ENCODE data around the gene LYSMD3. TPM values are rescaled to one million over a fixed set of nuclear protein-coding genes. Genes with fewer than 3 reads are reported as not detected.
"Not testable (repeated sequence)": the region's sequence is repeated elsewhere in the genome, so short reads cannot be mapped to it uniquely, and the experiment has no call there.

The LYSMD3 gene
- 6.5 and 8.6 TPM in 2 replicates for total RNA-seq

GRCh38 chr5:90529194-90529938 is at the start of gene LYSMD3:
LYSMD3 (minus strand) TSS chr5:90529584; CDS start chr5:90525289, 4,295 bp downstream.
- no peak for DNase-seq (ENCODE audit: low read depth)

GRCh38 chr5:90576566-90576965 is 47.2 kb upstream of the LYSMD3 start:
- not testable (repeated sequence) for H3K4me3 ChIP-seq (ENCODE audit: low read depth, low read length); DNase-seq (ENCODE audit: low read depth)

More at GRCh38 chr5:90529194-90529938, at the start of gene LYSMD3:
- TF ChIP-seq CTCF (conservative IDR thresholded peaks at IDR 0.05; ENCODE audit: low read depth, low read length) = no peak
- H3K4me3 ChIP-seq (ENCODE audit: low read depth, low read length) = peak within 1 kb of the TSS; percentile 99

GRCh38 chr5:90575712-90576111 is 46.3 kb upstream of the LYSMD3 start:
- no peak for DNase-seq (ENCODE audit: low read depth)
- H3K4me3 ChIP-seq (ENCODE audit: low read depth, low read length) = no peak overlapping the region
- no peak for TF ChIP-seq CTCF (conservative IDR thresholded peaks at IDR 0.05; ENCODE audit: low read depth, low read length)

GRCh38 chr5:90571147-90571773 is 41.9 kb upstream of the LYSMD3 start:
- TF ChIP-seq CTCF (conservative IDR thresholded peaks at IDR 0.05; ENCODE audit: low read depth, low read length) = no peak
- no peak overlapping the region for H3K4me3 ChIP-seq (ENCODE audit: low read depth, low read length)
- DNase-seq (ENCODE audit: low read depth) = no peak

GRCh38 chr5:90570034-90570433 is 40.6 kb upstream of the LYSMD3 start:
- no peak for TF ChIP-seq CTCF (conservative IDR thresholded peaks at IDR 0.05; ENCODE audit: low read depth, low read length)
- DNase-seq (ENCODE audit: low read depth) = no peak
- H3K4me3 ChIP-seq (ENCODE audit: low read depth, low read length) = no peak overlapping the region

- no peak for DNase-seq (ENCODE audit: low read depth)
- TF ChIP-seq CTCF (conservative IDR thresholded peaks at IDR 0.05; ENCODE audit: low read depth, low read length) = no peak
Observed at GRCh38 chr5:90569084-90569483, 39.7 kb upstream of the LYSMD3 start.

GRCh38 chr5:90565491-90565890 is 36.1 kb upstream of the LYSMD3 start:
- no peak for TF ChIP-seq CTCF (conservative IDR thresholded peaks at IDR 0.05; ENCODE audit: low read depth, low read length)
- DNase-seq (ENCODE audit: low read depth) = no peak
- H3K4me3 ChIP-seq (ENCODE audit: low read depth, low read length) = no peak overlapping the region

More at GRCh38 chr5:90569084-90569483, 39.7 kb upstream of the LYSMD3 start:
- no peak overlapping the region for H3K4me3 ChIP-seq (ENCODE audit: low read depth, low read length)

Data from epithelial cell of proximal tubule (primary cell).